HG03460 (cell line): Measurements from ENCODE around the gene ZBED4.
"Not testable (repeated sequence)": the region's sequence is repeated elsewhere in the genome, so short reads cannot be mapped to it uniquely, and the experiment has no call there.

Experiments
- ATAC-seq: cut with Tn5 transposase; IDR thresholded peaks from one replicate; pipeline ENCODE4 v1.9.1; 2021; ENCODE audit not compliant: unreplicated experiment

Gene ZBED4, protein sequence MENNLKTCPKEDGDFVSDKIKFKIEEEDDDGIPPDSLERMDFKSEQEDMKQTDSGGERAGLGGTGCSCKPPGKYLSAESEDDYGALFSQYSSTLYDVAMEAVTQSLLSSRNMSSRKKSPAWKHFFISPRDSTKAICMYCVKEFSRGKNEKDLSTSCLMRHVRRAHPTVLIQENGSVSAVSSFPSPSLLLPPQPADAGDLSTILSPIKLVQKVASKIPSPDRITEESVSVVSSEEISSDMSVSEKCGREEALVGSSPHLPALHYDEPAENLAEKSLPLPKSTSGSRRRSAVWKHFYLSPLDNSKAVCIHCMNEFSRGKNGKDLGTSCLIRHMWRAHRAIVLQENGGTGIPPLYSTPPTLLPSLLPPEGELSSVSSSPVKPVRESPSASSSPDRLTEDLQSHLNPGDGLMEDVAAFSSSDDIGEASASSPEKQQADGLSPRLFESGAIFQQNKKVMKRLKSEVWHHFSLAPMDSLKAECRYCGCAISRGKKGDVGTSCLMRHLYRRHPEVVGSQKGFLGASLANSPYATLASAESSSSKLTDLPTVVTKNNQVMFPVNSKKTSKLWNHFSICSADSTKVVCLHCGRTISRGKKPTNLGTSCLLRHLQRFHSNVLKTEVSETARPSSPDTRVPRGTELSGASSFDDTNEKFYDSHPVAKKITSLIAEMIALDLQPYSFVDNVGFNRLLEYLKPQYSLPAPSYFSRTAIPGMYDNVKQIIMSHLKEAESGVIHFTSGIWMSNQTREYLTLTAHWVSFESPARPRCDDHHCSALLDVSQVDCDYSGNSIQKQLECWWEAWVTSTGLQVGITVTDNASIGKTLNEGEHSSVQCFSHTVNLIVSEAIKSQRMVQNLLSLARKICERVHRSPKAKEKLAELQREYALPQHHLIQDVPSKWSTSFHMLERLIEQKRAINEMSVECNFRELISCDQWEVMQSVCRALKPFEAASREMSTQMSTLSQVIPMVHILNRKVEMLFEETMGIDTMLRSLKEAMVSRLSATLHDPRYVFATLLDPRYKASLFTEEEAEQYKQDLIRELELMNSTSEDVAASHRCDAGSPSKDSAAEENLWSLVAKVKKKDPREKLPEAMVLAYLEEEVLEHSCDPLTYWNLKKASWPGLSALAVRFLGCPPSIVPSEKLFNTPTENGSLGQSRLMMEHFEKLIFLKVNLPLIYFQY

GRCh38 chr22:49852898-49853894 is at the start of gene ZBED4:
Gene ZBED4, plus strand, starts transcription at chr22:49853844. Its CDS starts 29,819 bp downstream, at chr22:49883663.
- peak; percentile 67 for ATAC-seq

DNA sequence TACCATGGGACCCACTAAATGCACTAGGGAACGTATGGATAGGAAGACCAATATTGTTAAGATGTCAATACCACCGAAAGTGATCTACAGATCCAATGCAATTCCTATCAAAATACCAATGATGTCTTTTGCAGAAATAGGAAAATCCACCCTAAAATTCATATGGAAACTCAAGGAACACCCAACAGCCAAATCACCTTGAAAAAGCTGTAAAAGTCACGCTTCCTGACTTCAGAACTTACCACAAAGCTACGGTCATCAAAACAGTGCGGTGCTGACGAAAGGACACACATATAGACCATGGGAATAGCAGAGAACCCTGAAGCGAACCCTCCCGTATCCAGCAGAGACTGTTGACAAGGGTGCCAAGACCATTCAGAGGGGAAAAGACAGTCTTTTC is 46.5 kb upstream of the ZBED4 start:
- ATAC-seq: no peak

- ATAC-seq: no peak
Observed at GRCh38 chr22:49807780-49808708, 45.6 kb upstream of the ZBED4 start.

GRCh38 chr22:49810363-49811019 is 43.2 kb upstream of the ZBED4 start:
- ATAC-seq: no peak

DNA sequence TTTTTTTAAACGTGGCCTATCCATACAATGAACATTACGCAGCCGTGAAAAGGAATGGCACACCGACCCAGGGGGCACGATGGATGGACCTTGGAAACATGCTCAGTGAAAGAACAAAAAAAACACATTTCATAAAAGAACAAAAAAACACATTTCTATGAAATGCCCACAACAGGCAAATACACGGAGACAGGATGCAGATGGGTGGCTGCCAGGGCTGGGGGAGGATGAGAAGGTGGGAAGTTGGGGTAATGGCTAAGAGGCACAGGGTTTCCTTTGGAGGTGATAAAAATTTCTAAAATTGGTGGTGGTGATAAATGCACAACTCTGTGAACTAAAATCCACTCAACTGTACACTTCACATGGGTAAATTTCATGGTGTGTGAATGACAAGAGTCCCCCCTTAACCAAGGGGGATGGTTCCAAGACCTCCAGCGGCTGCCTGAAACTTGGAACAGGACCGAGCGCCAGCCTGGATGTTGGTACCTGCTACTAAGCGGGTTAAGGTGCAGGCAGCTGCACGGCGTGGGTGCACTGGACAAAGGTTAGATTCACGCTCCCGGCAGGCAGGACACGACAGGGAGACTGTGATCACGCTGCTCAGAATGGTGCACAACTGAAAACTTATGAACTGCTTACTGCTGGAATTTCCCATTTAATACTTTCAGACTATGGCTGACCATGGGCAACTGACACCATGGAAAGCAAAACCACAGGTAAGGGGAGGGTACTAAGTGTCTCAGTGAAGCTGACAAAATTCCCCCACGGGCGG is 42.4 kb upstream of the ZBED4 start:
- no peak for ATAC-seq

DNA sequence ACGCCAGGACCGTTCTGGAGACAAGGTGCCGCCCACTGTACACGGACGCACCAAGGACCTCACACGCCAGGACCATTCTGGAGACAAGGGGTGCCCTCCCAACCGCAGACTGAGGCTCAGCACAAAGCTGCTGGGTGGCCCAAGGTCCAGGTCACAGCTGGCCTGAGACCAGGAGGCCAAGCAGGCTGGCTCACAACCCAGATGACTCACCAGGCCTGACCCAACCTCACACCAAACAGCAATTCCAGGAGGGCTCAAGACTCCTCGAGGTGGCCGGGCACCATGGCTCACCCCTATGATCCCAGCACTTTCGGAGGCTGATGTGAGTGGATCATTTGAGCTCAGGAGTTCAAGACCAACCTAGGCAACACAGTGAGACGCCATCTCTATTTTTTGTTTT is 40.8 kb upstream of the ZBED4 start:
- no peak for ATAC-seq

DNA sequence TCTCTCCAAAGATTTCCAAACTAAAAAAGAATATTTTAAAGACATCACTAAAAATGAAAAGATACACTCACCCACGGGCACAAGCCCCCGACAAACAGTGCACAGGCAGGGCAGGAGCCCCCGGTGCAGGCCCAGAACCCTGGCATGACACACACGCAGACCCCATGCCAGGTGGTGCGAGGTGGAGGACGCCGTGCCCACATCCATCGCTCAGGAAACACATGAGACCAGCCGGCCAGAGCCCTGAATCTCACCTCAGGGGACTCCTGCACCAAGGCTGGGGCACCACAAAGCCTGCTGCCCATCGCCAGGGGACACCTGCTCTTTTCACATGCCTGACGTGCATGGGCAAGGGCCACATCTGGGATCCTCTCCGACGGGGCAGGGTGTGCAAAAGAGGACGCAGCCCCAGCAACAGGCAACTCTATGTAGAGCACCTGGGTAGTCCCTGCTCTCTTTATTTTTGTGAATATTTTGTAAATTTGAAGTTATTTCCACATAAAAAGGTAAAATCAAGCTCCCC is 39.4 kb upstream of the ZBED4 start:
- no peak for ATAC-seq

- no peak for ATAC-seq
Observed at GRCh38 chr22:49814856-49815255, 38.8 kb upstream of the ZBED4 start.

GRCh38 chr22:49815641-49816091 is 38.0 kb upstream of the ZBED4 start:
- ATAC-seq: no peak

DNA sequence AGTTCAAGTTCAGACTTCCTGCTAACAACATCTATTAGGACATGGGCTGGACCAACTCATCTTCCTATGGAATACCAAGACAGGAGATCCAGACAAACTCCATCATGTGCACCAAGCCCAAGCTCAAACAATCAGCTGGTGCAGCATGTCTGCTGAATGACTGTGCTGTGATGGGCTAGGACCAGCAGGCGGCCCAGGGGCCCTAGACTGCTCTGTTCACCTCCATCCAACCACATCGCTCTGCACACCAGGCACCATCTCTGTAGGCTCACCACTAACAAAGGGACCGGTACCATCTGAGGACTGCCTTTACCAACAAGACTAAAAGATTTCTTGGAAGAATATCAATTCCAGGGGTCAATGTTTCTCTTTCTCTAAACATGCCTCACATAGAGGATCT is 36.3 kb upstream of the ZBED4 start:
- no peak for ATAC-seq

DNA sequence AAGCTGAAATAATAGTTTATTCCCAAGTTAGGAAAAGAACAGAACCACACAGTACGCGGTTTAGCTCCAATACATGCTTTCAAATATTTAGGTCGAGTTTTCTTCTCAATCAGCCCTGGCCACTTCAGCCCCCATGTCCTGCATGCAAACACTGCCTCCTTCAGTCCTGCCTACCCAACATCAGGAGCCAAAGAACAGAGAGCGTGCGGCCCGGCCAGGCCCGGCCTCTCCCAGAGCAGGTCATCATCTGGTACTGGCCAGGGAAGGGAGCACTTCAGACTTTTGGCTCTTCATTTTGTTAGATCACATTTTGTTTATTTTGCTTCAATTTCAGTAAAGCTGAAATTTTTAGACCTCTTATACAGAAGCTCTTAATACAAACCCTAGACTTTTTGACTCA is 32.7 kb upstream of the ZBED4 start:
- no peak for ATAC-seq

DNA sequence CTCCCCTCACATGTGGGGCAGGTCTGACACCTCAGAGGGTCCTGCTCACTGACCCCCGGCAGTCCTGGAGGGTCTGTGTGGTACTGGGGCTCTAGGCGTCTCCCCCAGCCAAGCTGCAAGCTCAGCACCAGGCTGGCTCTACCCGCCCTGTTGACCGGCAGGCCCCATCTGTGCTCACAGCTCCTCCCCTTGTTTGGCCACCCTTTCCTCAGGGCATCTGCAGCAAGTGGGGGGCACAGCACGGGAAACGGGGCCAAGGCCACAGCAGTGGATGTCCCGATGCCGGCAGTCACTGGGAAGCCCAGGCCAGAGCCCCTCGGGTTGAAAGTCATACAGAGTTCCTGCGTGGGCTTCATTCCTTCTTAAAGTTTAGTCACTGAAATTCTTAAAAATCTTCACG is 31.9 kb upstream of the ZBED4 start:
- ATAC-seq: not testable (repeated sequence)

GRCh38 chr22:49823289-49824045 is 30.2 kb upstream of the ZBED4 start:
- no peak for ATAC-seq

- no peak for ATAC-seq
Observed at GRCh38 chr22:49824185-49824925, 29.3 kb upstream of the ZBED4 start.

DNA sequence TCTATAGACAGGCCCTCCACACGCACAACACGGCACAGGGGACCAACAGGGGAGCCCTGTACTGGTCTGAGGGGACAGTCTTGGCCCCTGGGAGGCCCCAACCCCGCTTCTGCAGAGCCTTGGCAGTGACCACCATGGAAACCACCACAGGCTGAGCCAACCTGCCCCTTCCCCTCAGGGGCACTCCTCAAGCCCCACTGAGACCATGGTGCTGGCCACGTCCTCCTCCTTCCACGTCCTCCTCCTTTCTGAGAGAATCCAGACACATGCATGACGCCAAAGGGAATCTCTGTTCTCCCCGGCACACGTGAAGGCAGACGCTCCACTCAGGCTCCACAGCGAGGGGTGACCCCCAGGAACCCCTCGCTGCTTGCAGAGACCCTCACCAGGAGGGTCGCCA is 28.7 kb upstream of the ZBED4 start:
- ATAC-seq: no peak

DNA sequence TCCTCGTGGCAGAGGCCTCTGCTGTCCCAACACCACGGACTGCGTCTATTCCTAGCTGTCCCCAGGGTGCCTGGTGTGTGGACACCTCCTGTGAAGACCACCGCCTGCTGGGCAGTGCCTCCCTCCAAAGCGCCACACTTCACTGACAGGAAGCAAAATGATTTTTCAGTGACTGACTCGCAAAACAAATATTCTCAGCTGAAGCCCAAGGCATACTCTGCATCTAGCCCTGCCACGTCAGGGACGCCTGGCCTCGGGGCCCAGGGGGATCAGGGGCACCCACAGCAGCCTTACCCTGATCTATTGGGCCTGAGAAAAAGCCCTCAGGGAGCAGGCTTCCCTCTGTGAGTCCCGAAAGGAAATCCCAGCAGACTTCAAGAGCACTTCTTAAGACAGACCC is 28.2 kb upstream of the ZBED4 start:
- no peak for ATAC-seq
